H9 (cell line): Measurements from ENCODE around the gene TNIP3. TPM values are rescaled to one million over a fixed set of nuclear protein-coding genes. Genes with fewer than 3 reads are reported as not detected.

Experiments used
- DNase-seq: peaks from one replicate; pipeline ENCODE4 v3.0.0-alpha.2; 2017
- H2AFZ ChIP-seq: one replicate; pipeline ENCODE4 v1.6.1; 2013; ENCODE audit warnings: mild to moderate bottlenecking, low read length, control low read depth, moderate library complexity
- H2AK5ac ChIP-seq: 2 replicates; pipeline ENCODE4 v1.6.1; 2013; ENCODE audit warnings: low read length, control low read depth, mixed read lengths; ENCODE audit not compliant: insufficient read length
- H2BK120ac ChIP-seq: one replicate; pipeline ENCODE4 v1.6.1; 2013; ENCODE audit warnings: low read depth, mild to moderate bottlenecking, low read length, control low read depth, inconsistent platforms; ENCODE audit not compliant: poor library complexity, severe bottlenecking
- H2BK12ac ChIP-seq: 2 replicates; pipeline ENCODE4 v1.6.1; 2013; ENCODE audit warnings: low read length, control low read depth, mixed read lengths, low read depth; ENCODE audit not compliant: insufficient read length
- H2BK15ac ChIP-seq: 2 replicates; pipeline ENCODE4 v1.6.1; 2013; ENCODE audit warnings: low read depth, low read length, control low read depth
- H2BK20ac ChIP-seq: one replicate; pipeline ENCODE4 v1.6.1; 2013; ENCODE audit warnings: low read depth, mild to moderate bottlenecking, low read length, control low read depth, inconsistent platforms; ENCODE audit not compliant: poor library complexity, severe bottlenecking
- H2BK5ac ChIP-seq: 2 replicates; pipeline ENCODE4 v1.6.1; 2013; ENCODE audit warnings: low read length, control low read depth, mixed read lengths; ENCODE audit not compliant: insufficient read length
- H3K14ac ChIP-seq: 2 replicates; pipeline ENCODE4 v1.6.1; 2013; ENCODE audit warnings: low read length, control low read depth; ENCODE audit not compliant: insufficient read depth
- H3K18ac ChIP-seq: 2 replicates; pipeline ENCODE4 v1.6.1; 2013; ENCODE audit warnings: low read depth, mild to moderate bottlenecking, mixed read lengths, low read length, control low read depth; ENCODE audit not compliant: insufficient read length
- H3K23ac ChIP-seq: 2 replicates; pipeline ENCODE4 v1.6.1; 2013; ENCODE audit warnings: low read length, control low read depth, mixed read lengths, low read depth; ENCODE audit not compliant: insufficient read length
- H3K23me2 ChIP-seq: 2 replicates; pipeline ENCODE4 v1.6.1; 2013; ENCODE audit warnings: low read depth, mild to moderate bottlenecking, mixed read lengths, low read length, control low read depth; ENCODE audit not compliant: insufficient read length, poor library complexity, severe bottlenecking
- H3K27ac ChIP-seq: 2 replicates; pipeline ENCODE4 v1.5.1; 2013; ENCODE audit warnings: low read length, control low read depth, mixed read lengths, low read depth; ENCODE audit not compliant: insufficient read length
- H3K27me3 ChIP-seq: 2 replicates; pipeline ENCODE4 v1.6.1; 2013; ENCODE audit warnings: low read length, control low read depth, inconsistent platforms; ENCODE audit not compliant: insufficient read depth
- H3K4ac ChIP-seq: 2 replicates; pipeline ENCODE4 v1.6.1; 2013; ENCODE audit warnings: low read depth, mild to moderate bottlenecking, control low read depth, inconsistent platforms, low read length, moderate library complexity
- H3K4me1 ChIP-seq: 2 replicates; pipeline ENCODE4 v1.6.1; 2013; ENCODE audit warnings: low read length, control low read depth, inconsistent platforms; ENCODE audit not compliant: insufficient read depth
- H3K4me2 ChIP-seq: 2 replicates; pipeline ENCODE4 v1.6.1; 2013; ENCODE audit warnings: low read length, control low read depth, mixed read lengths; ENCODE audit not compliant: insufficient read length, insufficient read depth
- H3K56ac ChIP-seq: 2 replicates; pipeline ENCODE4 v1.6.1; 2013; ENCODE audit warnings: low read depth, mild to moderate bottlenecking, mixed read lengths, low read length, control low read depth; ENCODE audit not compliant: insufficient read length
- H3K79me1 ChIP-seq: 2 replicates; pipeline ENCODE4 v1.6.1; 2013; ENCODE audit warnings: low read depth, mild to moderate bottlenecking, moderate library complexity, low read length, control low read depth, inconsistent platforms; ENCODE audit not compliant: insufficient read depth, poor library complexity, severe bottlenecking
- H3K79me2 ChIP-seq: 2 replicates; pipeline ENCODE4 v1.6.1; 2013; ENCODE audit warnings: low read length, control low read depth, inconsistent platforms; ENCODE audit not compliant: insufficient read depth
- H3K9ac ChIP-seq: 2 replicates; pipeline ENCODE4 v1.6.1; 2013; ENCODE audit warnings: low read length, control low read depth, mixed read lengths; ENCODE audit not compliant: insufficient read length; ENCODE audit errors: extremely low read depth
- H3K9me3 ChIP-seq: one replicate; pipeline ENCODE4 v1.6.1; 2013; ENCODE audit warnings: low read depth, low read length, inconsistent platforms; ENCODE audit not compliant: control insufficient read depth
- H3T11ph ChIP-seq: one replicate; pipeline ENCODE4 v1.6.1; 2013; ENCODE audit warnings: mild to moderate bottlenecking, low read length, control low read depth, inconsistent platforms
- H4K20me1 ChIP-seq: one replicate; pipeline ENCODE4 v1.6.1; 2013; ENCODE audit not compliant: control insufficient read depth, insufficient read length, insufficient read depth
- H4K5ac ChIP-seq: 2 replicates; pipeline ENCODE4 v1.6.1; 2013; ENCODE audit warnings: low read depth, mild to moderate bottlenecking, mixed read lengths, low read length, control low read depth; ENCODE audit not compliant: insufficient read length
- H4K8ac ChIP-seq: replicated peaks from 2 replicates; pipeline ENCODE4 v1.6.1; 2013; ENCODE audit warnings: low read length, control low read depth, mixed read lengths, low read depth; ENCODE audit not compliant: insufficient read length
- H4K91ac ChIP-seq: 2 replicates; pipeline ENCODE4 v1.6.1; 2013; ENCODE audit warnings: low read depth, mild to moderate bottlenecking, moderate library complexity, mixed read lengths, low read length, control low read depth; ENCODE audit not compliant: insufficient read length
- H3K27ac Mint-ChIP-seq, 3 experiments: 2 replicates in 2 of 3; 3 replicates in 1 of 3; pipeline ENCODE4 v1.8.0; 2020 to 2021; ENCODE audit warnings: mixed read lengths in 3 of 3, mild to moderate bottlenecking in 1 of 3, moderate library complexity in 1 of 3
- H3K27me3 Mint-ChIP-seq: 2 replicates; pipeline ENCODE4 v1.8.0; 2021; ENCODE audit warnings: low read depth, mild to moderate bottlenecking, moderate library complexity, mixed read lengths
- H3K36me3 Mint-ChIP-seq, 3 experiments: 2 replicates in 2 of 3; 3 replicates in 1 of 3; pipeline ENCODE4 v1.8.0; 2020 to 2021; ENCODE audit warnings: low read depth in 3 of 3, mixed read lengths in 3 of 3; ENCODE audit not compliant: insufficient read depth in 1 of 3
- H3K4me1 Mint-ChIP-seq, 2 experiments: 2 replicates each; pipeline ENCODE4 v1.8.0; 2020; ENCODE audit warnings: mixed read lengths in 2 of 2
- H3K4me3 Mint-ChIP-seq, 2 experiments: 2 replicates in 1 of 2; 3 replicates in 1 of 2; pipeline ENCODE4 v1.8.0; 2020 to 2021; ENCODE audit warnings: mild to moderate bottlenecking in 2 of 2, mixed read lengths in 2 of 2, moderate library complexity in 1 of 2
- H3K9me3 Mint-ChIP-seq, 2 experiments: 2 replicates in 1 of 2; 3 replicates in 1 of 2; pipeline ENCODE4 v1.8.0; 2020; ENCODE audit warnings: mild to moderate bottlenecking in 2 of 2, mixed read lengths in 2 of 2, moderate library complexity in 1 of 2
- CTCF ChIP-seq: fragments of 200-600 bp; sonication (generic); conservative IDR thresholded peaks from 3 replicates; pipeline ENCODE4 v1.8.0; 2021; ENCODE audit warnings: antibody characterized with exemption, mild to moderate bottlenecking
- WGBS: extraction: QIAGEN DNeasy Blood & Tissue Kit; methylation state at CpG from one replicate; pipeline ENCODE4 v1.1.7; 2013; ENCODE audit warnings: missing lambda C conversion rate, low lambda C conversion rate, mixed read lengths; ENCODE audit not compliant: insufficient read length; ENCODE audit errors: extremely low coverage; 5-methylcytosine and 5-hydroxymethylcytosine counted together
- total RNA-seq: library from RNA; stranded (reverse); gene quantifications from 2 replicates; pipeline ENCODE4 v1.2.1, GENCODE V29; 2021

TNIP3 gene
- total RNA-seq, 1 experiment from 2014 or later: not detected

- no peaks in the 10 kb centered on the region for H3K4me1 ChIP-seq
- no peak overlapping the region for H3K14ac ChIP-seq
- H3K56ac ChIP-seq: no peak overlapping the region
- H3K9ac ChIP-seq: no peak overlapping the region
- H3K79me1 ChIP-seq: no peaks in the 10 kb centered on the region
- H3K9me3 Mint-ChIP-seq: no peaks in the 10 kb centered on the region
- H3K9me3 ChIP-seq: no peaks in the 10 kb centered on the region
- H3K36me3 Mint-ChIP-seq: no peaks in the 10 kb centered on the region
- no peak overlapping the region for H2BK12ac ChIP-seq
- no CpG with 5 or more reads among the region's 1 CpG for WGBS
- H3K27me3 Mint-ChIP-seq: peaks cover 2% of the 10 kb centered on the region; the same call in 1 of the 2 replicates
- no peaks in the 10 kb centered on the region for H3K4me1 Mint-ChIP-seq
- DNase-seq: no peak
- no peaks in the 10 kb centered on the region for H4K20me1 ChIP-seq
- no peak overlapping the region for H2BK20ac ChIP-seq
- H3K27ac ChIP-seq: no peak overlapping the region
- no peak overlapping the region for H2AFZ ChIP-seq
- H3K4me2 ChIP-seq: no peak overlapping the region
- no peak overlapping the region for H3K27ac Mint-ChIP-seq
- no peaks in the 10 kb centered on the region for H3K27me3 ChIP-seq
- no peak overlapping the region for H3K4ac ChIP-seq
- H4K91ac ChIP-seq: no peak overlapping the region
- H3K18ac ChIP-seq: no peak overlapping the region
- H4K8ac ChIP-seq: no peak overlapping the region
- H2BK5ac ChIP-seq: no peak overlapping the region
- H3K79me2 ChIP-seq: no peaks in the 10 kb centered on the region
- no peak overlapping the region for H2AK5ac ChIP-seq
- H3K23ac ChIP-seq: no peak overlapping the region
- no peak overlapping the region for H2BK15ac ChIP-seq
- H2BK120ac ChIP-seq: no peak overlapping the region
- no peak overlapping the region for H4K5ac ChIP-seq
- peaks cover 3% of the 10 kb centered on the region for H3K23me2 ChIP-seq
- no peak overlapping the region for H3K4me3 Mint-ChIP-seq
- TF ChIP-seq CTCF: no peak
- H3T11ph ChIP-seq: no peak overlapping the region
Observed at GRCh38 chr4:121114756-121115155, 49.4 kb downstream of the TNIP3 start.
